Measurements from ENCODE around the gene INTS13. TPM values are rescaled to one million over a fixed set of nuclear protein-coding genes. Genes with fewer than 3 reads are reported as not detected.

The INTS13 gene
- total RNA-seq, 1 donor = 52.2 TPM

DNA sequence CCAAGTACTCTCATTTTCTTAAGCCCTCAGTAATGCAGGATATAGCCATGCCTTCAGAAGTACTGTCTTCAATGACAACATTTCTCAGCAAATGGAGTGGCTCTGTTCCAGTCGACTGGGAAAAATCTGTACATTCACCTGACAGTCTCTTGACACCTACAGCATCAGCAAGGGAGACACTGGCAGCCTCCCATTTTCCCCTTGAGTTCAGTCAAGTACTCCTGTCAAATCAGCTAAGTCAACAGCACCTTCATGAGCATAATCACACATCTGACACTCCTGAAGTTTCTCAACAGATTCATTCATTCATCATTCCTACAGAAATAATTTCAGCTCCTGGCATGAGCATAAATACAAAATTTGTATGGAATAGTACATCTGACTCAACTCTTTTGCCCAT lies 46.1 kb downstream of the INTS13 start:
- no peak overlapping the region for H3K4me3 ChIP-seq (ENCODE audit: low read depth, low read length)
- no peak for DNase-seq (ENCODE audit: low read depth)
- TF ChIP-seq, protein P1, sequence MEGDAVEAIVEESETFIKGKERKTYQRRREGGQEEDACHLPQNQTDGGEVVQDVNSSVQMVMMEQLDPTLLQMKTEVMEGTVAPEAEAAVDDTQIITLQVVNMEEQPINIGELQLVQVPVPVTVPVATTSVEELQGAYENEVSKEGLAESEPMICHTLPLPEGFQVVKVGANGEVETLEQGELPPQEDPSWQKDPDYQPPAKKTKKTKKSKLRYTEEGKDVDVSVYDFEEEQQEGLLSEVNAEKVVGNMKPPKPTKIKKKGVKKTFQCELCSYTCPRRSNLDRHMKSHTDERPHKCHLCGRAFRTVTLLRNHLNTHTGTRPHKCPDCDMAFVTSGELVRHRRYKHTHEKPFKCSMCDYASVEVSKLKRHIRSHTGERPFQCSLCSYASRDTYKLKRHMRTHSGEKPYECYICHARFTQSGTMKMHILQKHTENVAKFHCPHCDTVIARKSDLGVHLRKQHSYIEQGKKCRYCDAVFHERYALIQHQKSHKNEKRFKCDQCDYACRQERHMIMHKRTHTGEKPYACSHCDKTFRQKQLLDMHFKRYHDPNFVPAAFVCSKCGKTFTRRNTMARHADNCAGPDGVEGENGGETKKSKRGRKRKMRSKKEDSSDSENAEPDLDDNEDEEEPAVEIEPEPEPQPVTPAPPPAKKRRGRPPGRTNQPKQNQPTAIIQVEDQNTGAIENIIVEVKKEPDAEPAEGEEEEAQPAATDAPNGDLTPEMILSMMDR (IDR thresholded peaks at IDR 0.05; ENCODE audit: insufficient read depth, low read length) = no peak

- DNase-seq (ENCODE audit: low read depth) = no peak
- no peak overlapping the region for H3K4me3 ChIP-seq (ENCODE audit: low read depth, low read length)
- TF ChIP-seq, protein P1 (IDR thresholded peaks at IDR 0.05; ENCODE audit: insufficient read depth, low read length) = no peak
Measured at GRCh38 chr12:26890784-26891183, 47.0 kb downstream of the INTS13 start.

GRCh38 chr12:26884765-26885576 lies 52.8 kb downstream of the INTS13 start:
- DNase-seq (ENCODE audit: low read depth) = peak; percentile 85
- no peak overlapping the region for H3K4me3 ChIP-seq (ENCODE audit: low read depth, low read length)
- TF ChIP-seq, protein P1 (IDR thresholded peaks at IDR 0.05; ENCODE audit: insufficient read depth, low read length) = peak; percentile 95

DNA sequence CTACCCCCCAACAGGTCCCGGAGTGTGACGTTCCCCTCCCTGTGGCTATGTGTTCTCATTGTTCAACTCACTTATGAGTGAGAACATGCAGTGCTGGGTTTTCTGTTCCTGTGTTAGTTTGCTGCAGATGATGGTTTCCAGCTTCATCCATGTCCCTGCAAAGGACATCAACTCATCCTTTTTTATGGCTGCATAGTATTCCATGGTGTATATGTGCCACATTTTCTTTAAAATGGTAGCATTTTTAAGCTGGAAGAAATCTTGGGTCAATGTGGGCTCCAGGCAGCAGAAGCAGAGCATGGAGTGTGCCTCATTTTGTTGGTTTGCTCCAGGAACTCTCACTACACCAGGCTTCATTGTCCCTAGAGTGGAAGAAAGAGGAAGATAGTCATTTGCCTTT lies 57.2 kb downstream of the INTS13 start:
- no peak overlapping the region for H3K4me3 ChIP-seq (ENCODE audit: low read depth, low read length)
- no peak for DNase-seq (ENCODE audit: low read depth)
- TF ChIP-seq, protein P1 (IDR thresholded peaks at IDR 0.05; ENCODE audit: insufficient read depth, low read length) = no peak

DNA sequence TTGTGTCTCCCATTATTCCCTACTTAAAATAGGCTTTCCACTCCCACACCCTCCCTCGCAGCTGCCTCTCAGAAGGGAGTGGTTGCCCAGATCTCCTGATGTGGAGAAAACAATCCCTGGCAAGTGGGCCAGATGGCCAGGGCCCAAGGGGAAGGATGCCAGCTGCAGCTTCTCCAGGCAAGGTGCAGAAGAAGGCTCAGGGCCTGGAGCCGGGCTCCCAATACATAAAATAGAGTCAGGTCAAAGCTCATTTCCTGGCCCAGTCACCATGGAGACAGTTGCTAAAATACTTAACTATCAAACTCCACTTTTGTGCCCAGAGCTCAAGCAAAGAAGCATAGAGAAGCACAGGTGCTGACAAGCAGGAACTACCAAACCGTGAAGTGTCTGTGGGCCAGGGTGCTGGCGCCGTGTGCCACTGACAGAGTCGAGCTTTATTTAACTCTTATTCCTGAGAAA lies 59.1 kb downstream of the INTS13 start:
- TF ChIP-seq, protein P1 (IDR thresholded peaks at IDR 0.05; ENCODE audit: insufficient read depth, low read length) = no peak
- DNase-seq (ENCODE audit: low read depth) = peak; percentile 76
- no peak overlapping the region for H3K4me3 ChIP-seq (ENCODE audit: low read depth, low read length)

- TF ChIP-seq, protein P1 (IDR thresholded peaks at IDR 0.05; ENCODE audit: insufficient read depth, low read length) = no peak
- no peak overlapping the region for H3K4me3 ChIP-seq (ENCODE audit: low read depth, low read length)
- DNase-seq (ENCODE audit: low read depth) = no peak
Measured at GRCh38 chr12:26874501-26875296, 63.1 kb downstream of the INTS13 start.
